ENCODE data around the gene CPT1B.
A peak's percentile ranks its signal among the peaks of the same experiment; 100 is the strongest.
"Not testable (repeated sequence)": the region's sequence is repeated elsewhere in the genome, so short reads cannot be mapped to it uniquely, and the experiment has no call there.

The CPT1B gene

GRCh38 chr22:50548921-50549790 is 29.1 kb downstream of the CPT1B start:
- ATAC-seq (peak; percentile 0), DNase-seq (peak in 1 of 2 donors; percentile 16)
- H3K27ac Mint-ChIP-seq, result peak overlapping the region; percentile 69 to 96
- no peaks in the 10 kb centered on the region for H3K27me3 Mint-ChIP-seq
- H3K9me3 Mint-ChIP-seq, result no peaks in the 10 kb centered on the region
- H3K4me3 Mint-ChIP-seq, result peak overlapping the region; percentile 85 to 92
- H3K4me1 Mint-ChIP-seq, result peaks cover 57% of the 10 kb centered on the region

- DNase-seq, result peak; percentile 64 to 68
- Mint-ChIP-seq H3K4me1 (peaks cover 62% of the 10 kb centered on the region), H3K27ac (peak overlapping the region; percentile 91 to 95), H3K4me3 (peak overlapping the region; percentile 89 to 92), H3K27me3 (no peaks in the 10 kb centered on the region), H3K9me3 (no peaks in the 10 kb centered on the region)
- ATAC-seq, result peak; percentile 37
Measured at GRCh38 chr22:50548040-50548920, 29.9 kb downstream of the CPT1B start.

GRCh38 chr22:50547263-50547985 is 30.8 kb downstream of the CPT1B start:
- no peaks in the 10 kb centered on the region for H3K27me3 Mint-ChIP-seq
- peaks cover 0 to 3% of the 10 kb centered on the region in 2 donors for H3K9me3 Mint-ChIP-seq
- DNase-seq (peak; percentile 15 to 29), ATAC-seq (peak; percentile 5)
- H3K4me3 Mint-ChIP-seq, result peak overlapping the region; percentile 89 to 92
- H3K27ac Mint-ChIP-seq, result peak overlapping the region; percentile 95 to 98
- peaks cover 65% of the 10 kb centered on the region for H3K4me1 Mint-ChIP-seq

GRCh38 chr22:50546326-50547262 is 31.6 kb downstream of the CPT1B start:
- ATAC-seq (no peak), DNase-seq (no peak)
- Mint-ChIP-seq H3K9me3 (peaks cover 0 to 4% of the 10 kb centered on the region in 2 donors), H3K4me3 (peak overlapping the region; percentile 85 to 92), H3K27ac (peak overlapping the region; percentile 99 to 100), H3K4me1 (peaks cover 73% of the 10 kb centered on the region), H3K27me3 (no peaks in the 10 kb centered on the region)

GRCh38 chr22:50545522-50546325 is 32.5 kb downstream of the CPT1B start, which contains the start of gene KLHDC7B:
TSS of gene KLHDC7B (plus strand) at chr22:50545899. CDS start at chr22:50546244, 345 bp downstream.
- Mint-ChIP-seq H3K27ac (peak within 1 kb of the TSS; percentile 99 to 100), H3K4me1 (peaks cover 75% of the 10 kb centered on the region), H3K4me3 (peak within 1 kb of the TSS; percentile 84 to 85), H3K9me3 (peaks cover 0 to 4% of the 10 kb centered on the region in 2 donors), H3K27me3 (no peaks in the 10 kb centered on the region)
- ATAC-seq (peak; percentile 69), DNase-seq (peak; percentile 76 to 86)

- peak overlapping the region; percentile 99 to 100 for H3K27ac Mint-ChIP-seq
- ATAC-seq, result peak; percentile 32
- H3K9me3 Mint-ChIP-seq, result peaks cover 0 to 4% of the 10 kb centered on the region in 2 donors
- H3K27me3 Mint-ChIP-seq, result no peaks in the 10 kb centered on the region
- DNase-seq, result peak; percentile 51 to 71
- peaks cover 75% of the 10 kb centered on the region for H3K4me1 Mint-ChIP-seq
- peak overlapping the region; percentile 84 to 85 for H3K4me3 Mint-ChIP-seq
Measured at GRCh38 chr22:50544746-50545253, 33.4 kb downstream of the CPT1B start.

- Mint-ChIP-seq H3K4me1 (peaks cover 75% of the 10 kb centered on the region), H3K9me3 (peaks cover 0 to 4% of the 10 kb centered on the region in 2 donors), H3K4me3 (peak overlapping the region; percentile 84 to 85), H3K27me3 (no peaks in the 10 kb centered on the region), H3K27ac (peak overlapping the region; percentile 99 to 100)
- peak; percentile 47 for ATAC-seq
- DNase-seq, result peak; percentile 87 to 91
Measured at GRCh38 chr22:50544078-50544745, 34.0 kb downstream of the CPT1B start.

GRCh38 chr22:50542416-50542927 is 35.8 kb downstream of the CPT1B start:
- Mint-ChIP-seq H3K27me3 (no peaks in the 10 kb centered on the region), H3K27ac (peak overlapping the region in 1 of 2 donors; percentile 92), H3K4me1 (peaks cover 84% of the 10 kb centered on the region), H3K4me3 (peak overlapping the region; percentile 7 to 69), H3K9me3 (peaks cover 0 to 4% of the 10 kb centered on the region in 2 donors)
- peak in 1 of 2 donors; percentile 67 for DNase-seq
- no peak for ATAC-seq

GRCh38 chr22:50541667-50542026 is 36.6 kb downstream of the CPT1B start:
- not testable (repeated sequence) for ATAC-seq, H3K9me3 Mint-ChIP-seq, H3K27me3 Mint-ChIP-seq
- peaks cover 89% of the 10 kb centered on the region for H3K4me1 Mint-ChIP-seq
- H3K4me3 Mint-ChIP-seq, result peak overlapping the region; percentile 54 to 69
- DNase-seq, result peak in 1 of 2 donors; percentile 67
- peak overlapping the region; percentile 96 to 100 for H3K27ac Mint-ChIP-seq

GRCh38 chr22:50540381-50540780 is 37.8 kb downstream of the CPT1B start:
- no peaks in the 10 kb centered on the region for H3K27me3 Mint-ChIP-seq
- DNase-seq (no peak), ATAC-seq (no peak)
- peak overlapping the region; percentile 96 to 100 for H3K27ac Mint-ChIP-seq
- peaks cover 78% of the 10 kb centered on the region for H3K4me1 Mint-ChIP-seq
- H3K4me3 Mint-ChIP-seq, result peak overlapping the region; percentile 54 to 69
- peaks cover 0 to 4% of the 10 kb centered on the region in 2 donors for H3K9me3 Mint-ChIP-seq

GRCh38 chr22:50537765-50538164 is 40.5 kb downstream of the CPT1B start:
- peaks cover 8% of the 10 kb centered on the region for H3K27me3 Mint-ChIP-seq
- DNase-seq (no peak), ATAC-seq (no peak)
- H3K27ac Mint-ChIP-seq, result peak overlapping the region; percentile 83 to 100
- peaks cover 83% of the 10 kb centered on the region for H3K4me1 Mint-ChIP-seq
- peak overlapping the region; percentile 32 to 62 for H3K4me3 Mint-ChIP-seq
- H3K9me3 Mint-ChIP-seq, result peaks cover 0 to 4% of the 10 kb centered on the region in 2 donors

GRCh38 chr22:50536226-50536625 is 42.0 kb downstream of the CPT1B start:
- no peaks in the 10 kb centered on the region for H3K9me3 Mint-ChIP-seq
- DNase-seq, result no peak
- peak overlapping the region in 1 of 2 donors; percentile 34 for H3K27ac Mint-ChIP-seq
- H3K4me3 Mint-ChIP-seq, result no peak overlapping the region
- peaks cover 10% of the 10 kb centered on the region for H3K27me3 Mint-ChIP-seq
- no peak for ATAC-seq
- H3K4me1 Mint-ChIP-seq, result peaks cover 73% of the 10 kb centered on the region
